HEK293T (cell line): ENCODE results near the gene CPD.

Experiments
- ARNT ChIP-seq: fragments of 450-650 bp; IDR thresholded peaks from 2 replicates; pipeline ENCODE4 v1.6.1; 2017; ENCODE audit warnings: mild to moderate bottlenecking
- BHLHE40 ChIP-seq: fragments of 450-650 bp; IDR thresholded peaks from 2 replicates; pipeline ENCODE4 v1.6.1; 2016; ENCODE audit warnings: mild to moderate bottlenecking, moderate library complexity, borderline replicate concordance
- ELF4 ChIP-seq: fragments of 450-650 bp; IDR thresholded peaks from 2 replicates; pipeline ENCODE4 v1.6.1; 2017; ENCODE audit warnings: antibody characterized with exemption
- FOXA1 ChIP-seq: fragments of 450-650 bp; IDR thresholded peaks from 2 replicates; pipeline ENCODE4 v1.6.1; 2016; ENCODE audit warnings: mild to moderate bottlenecking
- FOXK2 ChIP-seq: fragments of 450-650 bp; IDR thresholded peaks from 2 replicates; pipeline ENCODE4 v1.6.1; 2016; ENCODE audit warnings: mild to moderate bottlenecking
- HDGF ChIP-seq: fragments of 450-650 bp; IDR thresholded peaks from 2 replicates; pipeline ENCODE4 v1.6.1; 2017; ENCODE audit warnings: antibody characterized with exemption, borderline replicate concordance
- L3MBTL2 ChIP-seq: fragments of 450-650 bp; conservative IDR thresholded peaks from 2 replicates; pipeline ENCODE4 v1.6.1; 2016; ENCODE audit warnings: mild to moderate bottlenecking
- LEF1 ChIP-seq: fragments of 450-650 bp; IDR thresholded peaks from 2 replicates; pipeline ENCODE4 v1.6.1; 2017; ENCODE audit warnings: mild to moderate bottlenecking, borderline replicate concordance
- SP1 ChIP-seq: fragments of 450-650 bp; IDR thresholded peaks from 2 replicates; pipeline ENCODE4 v1.6.1; 2017
- SUZ12 ChIP-seq: fragments of 450-650 bp; IDR thresholded peaks from 2 replicates; pipeline ENCODE4 v1.6.1; 2016; ENCODE audit warnings: mild to moderate bottlenecking
- ZNF384 ChIP-seq: fragments of 450-650 bp; IDR thresholded peaks from 2 replicates; pipeline ENCODE4 v1.6.1; 2016
- TF ChIP-seq, protein P1 (sequence below): fragments of 450-650 bp; IDR thresholded peaks from 2 replicates; pipeline ENCODE4 v1.6.1; 2016

GRCh38 chr17:30340801-30341356 lies 37.8 kb upstream of the CPD start:
- TF ChIP-seq ELF4 (no peak), HDGF (no peak), SP1 (no peak), SUZ12 (no peak), FOXK2 (no peak), FOXA1 (no peak), LEF1 (no peak), BHLHE40 (no peak), ARNT (no peak), ZNF384 (no peak), L3MBTL2 (no peak)
- TF ChIP-seq, protein P1, sequence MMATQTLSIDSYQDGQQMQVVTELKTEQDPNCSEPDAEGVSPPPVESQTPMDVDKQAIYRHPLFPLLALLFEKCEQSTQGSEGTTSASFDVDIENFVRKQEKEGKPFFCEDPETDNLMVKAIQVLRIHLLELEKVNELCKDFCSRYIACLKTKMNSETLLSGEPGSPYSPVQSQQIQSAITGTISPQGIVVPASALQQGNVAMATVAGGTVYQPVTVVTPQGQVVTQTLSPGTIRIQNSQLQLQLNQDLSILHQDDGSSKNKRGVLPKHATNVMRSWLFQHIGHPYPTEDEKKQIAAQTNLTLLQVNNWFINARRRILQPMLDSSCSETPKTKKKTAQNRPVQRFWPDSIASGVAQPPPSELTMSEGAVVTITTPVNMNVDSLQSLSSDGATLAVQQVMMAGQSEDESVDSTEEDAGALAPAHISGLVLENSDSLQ = no peak
